T-helper 2 cell treated with Interferon-gamma antibody and Interleukin-4, amounts not matched to agents 100 ng/mL and 5 ng/mL, for 36 hours (primary cell): ENCODE measurements around the gene MID2. TPM values are rescaled to one million over a fixed set of nuclear protein-coding genes. Genes with fewer than 3 reads are reported as not detected.
"Not testable (repeated sequence)": the region's sequence is repeated elsewhere in the genome, so short reads cannot be mapped to it uniquely, and the experiment has no call there.

Source experiments
- intact Hi-C: fragments of 100-400 bp; cut with micrococcal nuclease; formaldehyde crosslinking; loops from one replicate; pipeline ENCODE4 v1.15.1; 2023
- total RNA-seq: library from RNA; stranded (reverse); gene quantifications from 2 replicates; pipeline ENCODE4 v1.2.3, GENCODE V29; 2022

MID2 gene
- total RNA-seq, 1 donor from 2014 or later, result 2.2 TPM

DNA sequence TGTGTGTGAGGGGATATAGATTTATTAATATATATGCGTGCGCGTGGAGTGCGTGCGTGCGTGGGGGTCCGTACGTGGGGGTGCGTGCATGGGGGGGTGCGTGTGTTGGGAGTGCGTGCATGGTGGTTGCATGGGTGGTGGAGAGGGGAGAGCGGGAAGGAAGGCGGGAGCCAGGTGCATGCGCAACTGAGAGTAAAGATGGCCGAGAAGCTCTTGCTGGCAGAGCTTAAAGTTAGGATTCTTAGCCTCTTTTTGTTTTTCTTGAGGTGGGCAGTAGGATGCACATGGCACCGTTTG is 110.7 kb downstream of the MID2 start:
- intact Hi-C loops, result no loop called here

DNA sequence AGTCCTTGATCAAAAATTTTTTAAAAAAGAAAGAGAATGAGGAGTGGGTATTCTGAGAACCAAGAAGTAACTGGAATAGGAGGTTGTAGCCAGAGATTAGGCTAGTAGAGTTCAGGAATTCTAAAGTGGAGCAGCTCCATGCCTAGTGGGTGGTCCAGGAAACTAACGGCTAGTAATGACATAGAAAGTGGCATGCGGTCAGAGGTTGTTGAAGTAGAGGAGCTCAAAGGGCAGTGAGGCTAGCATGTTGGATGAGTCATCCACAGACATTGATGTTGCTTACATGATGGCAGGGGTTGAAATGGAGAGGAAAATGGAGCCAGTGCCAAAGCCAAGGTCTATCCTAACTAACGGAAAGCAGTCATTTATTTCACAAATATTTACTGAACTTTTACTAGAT is 114.4 kb downstream of the MID2 start:
- intact Hi-C loops, result no loop called here

GRCh38 chrX:107955337-107955736 is 129.7 kb downstream of the MID2 start:
- intact Hi-C loops, result not testable (repeated sequence)

GRCh38 chrX:107968623-107969022 is 143.0 kb downstream of the MID2 start:
- intact Hi-C loops, result no loop called here

DNA sequence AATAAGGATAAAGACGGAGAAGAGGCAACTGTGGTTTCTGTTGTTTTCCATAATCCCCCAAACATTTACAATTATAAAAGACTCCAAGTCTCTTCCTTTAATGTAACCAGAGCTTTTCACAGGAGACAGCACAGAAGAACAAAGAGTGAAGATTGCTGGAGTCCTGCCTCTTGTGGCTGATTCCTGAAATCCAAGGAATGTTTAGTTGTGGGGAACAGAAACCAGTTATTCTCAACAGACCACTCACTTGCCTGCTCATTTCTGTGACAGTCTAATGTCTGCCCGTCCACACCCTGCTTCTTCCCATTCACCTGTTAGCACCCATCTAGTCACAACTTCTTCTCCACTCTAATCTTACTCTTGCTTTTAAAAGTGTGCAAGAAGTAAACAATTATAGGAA is 144.4 kb downstream of the MID2 start:
- intact Hi-C loops, result no loop called here

DNA sequence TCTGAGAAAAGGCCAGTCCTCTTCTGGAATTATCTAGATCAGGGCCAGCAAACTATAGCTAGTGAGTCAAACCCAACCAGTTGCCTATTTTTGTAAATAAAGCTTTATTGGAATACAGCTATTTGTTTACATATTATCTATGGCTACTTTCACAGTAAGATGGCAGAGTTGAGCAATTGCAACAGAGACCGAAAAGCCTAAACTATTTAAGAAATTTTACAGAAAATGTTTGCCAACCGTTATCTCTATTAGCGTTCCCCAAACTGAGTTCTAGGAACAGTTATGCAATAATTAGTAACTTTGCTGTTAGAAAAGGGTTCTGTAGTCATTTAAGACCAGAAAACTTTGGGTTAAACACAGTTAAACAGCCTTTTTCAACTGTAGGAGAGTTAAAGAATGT is 146.0 kb downstream of the MID2 start:
- intact Hi-C loops, result no loop called here

Other genes with a start within 250 kb of the MID2 start
- 64.6 and 67.7 TPM in 2 replicates for gene PRPS1, start 197.4 kb upstream of the MID2 start, total RNA-seq
- gene TSC22D3, start 50.1 kb upstream of the MID2 start, total RNA-seq, result 23.8 and 24.6 TPM in 2 replicates
- gene NCBP2L, start 48.1 kb upstream of the MID2 start, total RNA-seq, result not detected in 2 replicates
- not detected in 2 replicates for gene TEX13B, start 156.5 kb downstream of the MID2 start, total RNA-seq
- gene VSIG1, start 219.2 kb downstream of the MID2 start, total RNA-seq, result 6.7 and 9.0 TPM in 2 replicates